GM19035 (cell line): ENCODE results near the gene CXCL14.

ENCODE experiments used
- ATAC-seq: cut with Tn5 transposase; IDR thresholded peaks from one replicate; pipeline ENCODE4 v1.9.1; 2021; ENCODE audit not compliant: unreplicated experiment

Gene CXCL14

GRCh38 chr5:135568923-135569360 is 9.8 kb downstream of the CXCL14 start:
- no peak for ATAC-seq

DNA sequence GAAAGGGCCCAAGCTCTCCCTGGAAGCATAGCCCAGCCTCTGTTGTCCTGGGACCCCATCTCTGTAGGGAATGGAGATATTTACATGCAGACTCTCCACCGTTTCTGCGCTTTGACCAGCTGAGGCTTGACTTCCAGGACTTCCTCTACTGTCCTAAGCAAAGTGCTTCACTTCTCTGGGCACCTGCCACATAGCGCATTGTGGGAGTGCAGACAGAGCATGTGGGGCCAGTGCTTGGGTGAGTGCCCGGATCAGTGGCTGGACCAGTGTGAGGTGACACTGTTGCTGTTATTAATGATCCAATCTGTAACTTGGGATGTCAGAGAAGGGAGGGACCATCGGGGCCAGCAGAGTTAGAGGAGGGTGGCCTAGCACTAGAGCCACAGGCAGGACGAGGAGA is 10.5 kb downstream of the CXCL14 start:
- no peak for ATAC-seq

DNA sequence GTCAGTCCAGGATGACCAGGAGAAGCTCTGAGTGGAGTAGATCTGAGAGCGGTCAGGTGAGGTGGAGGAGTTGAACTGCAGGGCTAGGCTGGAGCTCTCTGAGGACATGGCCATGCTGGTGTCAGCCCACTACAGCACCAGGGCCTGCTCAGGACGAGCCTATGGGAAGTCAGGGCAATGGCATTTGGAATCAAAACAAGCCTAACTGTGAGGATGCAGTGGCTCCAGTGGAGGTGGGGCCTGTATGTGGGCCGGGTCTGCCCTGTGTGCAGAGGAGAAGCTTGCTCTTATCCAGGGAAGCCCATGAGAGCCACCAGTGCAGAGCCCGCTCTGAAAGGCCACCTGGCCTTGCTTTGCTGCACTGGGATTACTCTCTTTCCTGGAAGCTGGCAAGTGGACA is 11.1 kb downstream of the CXCL14 start:
- no peak for ATAC-seq

DNA sequence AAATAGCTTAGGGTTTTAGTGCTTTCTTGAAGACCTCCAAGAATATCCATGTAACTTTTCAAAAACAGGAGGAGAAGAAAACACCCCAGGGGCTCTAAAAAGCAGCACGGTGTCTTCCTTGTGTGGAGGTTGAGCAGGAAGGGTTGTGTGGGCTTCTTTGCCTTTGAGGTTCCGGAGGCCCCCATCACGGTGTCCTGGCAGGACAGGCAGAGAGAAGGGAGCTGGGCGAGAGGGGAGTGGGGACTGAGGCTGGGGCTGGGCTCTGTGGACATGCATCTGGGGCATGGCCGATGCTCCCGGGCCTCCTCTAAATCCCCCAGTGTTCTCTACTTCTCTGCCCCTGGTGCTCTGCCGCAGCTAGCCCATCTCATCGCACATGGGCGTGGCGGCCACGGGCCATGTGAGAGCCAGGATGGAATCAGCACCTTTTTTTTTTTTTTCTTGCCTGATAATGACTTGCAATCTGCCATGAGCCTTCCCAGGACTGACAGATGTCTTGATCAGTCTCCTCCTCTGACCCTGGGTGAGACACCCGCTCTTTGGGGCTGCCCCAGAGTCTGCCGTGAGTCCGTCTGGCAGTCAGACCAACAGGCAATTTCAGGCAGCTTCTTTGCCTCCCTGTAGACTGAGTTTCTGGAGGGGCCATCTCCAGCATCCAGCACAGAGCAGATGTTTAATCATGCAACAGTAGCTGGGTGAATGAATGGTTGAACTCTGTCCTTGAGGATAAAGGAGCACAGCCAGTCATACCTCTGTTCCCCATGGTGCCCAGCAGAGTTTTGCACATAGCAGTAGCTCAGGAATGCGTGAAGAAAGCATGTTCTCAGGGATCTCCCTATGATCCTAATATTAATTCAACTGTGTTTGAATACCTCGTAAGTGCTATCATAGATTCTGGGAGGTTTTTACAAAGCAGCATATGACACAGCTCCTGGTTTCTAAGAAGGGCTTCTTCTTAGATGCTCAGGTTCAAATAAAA is 12.1 kb downstream of the CXCL14 start:
- ATAC-seq: no peak

DNA sequence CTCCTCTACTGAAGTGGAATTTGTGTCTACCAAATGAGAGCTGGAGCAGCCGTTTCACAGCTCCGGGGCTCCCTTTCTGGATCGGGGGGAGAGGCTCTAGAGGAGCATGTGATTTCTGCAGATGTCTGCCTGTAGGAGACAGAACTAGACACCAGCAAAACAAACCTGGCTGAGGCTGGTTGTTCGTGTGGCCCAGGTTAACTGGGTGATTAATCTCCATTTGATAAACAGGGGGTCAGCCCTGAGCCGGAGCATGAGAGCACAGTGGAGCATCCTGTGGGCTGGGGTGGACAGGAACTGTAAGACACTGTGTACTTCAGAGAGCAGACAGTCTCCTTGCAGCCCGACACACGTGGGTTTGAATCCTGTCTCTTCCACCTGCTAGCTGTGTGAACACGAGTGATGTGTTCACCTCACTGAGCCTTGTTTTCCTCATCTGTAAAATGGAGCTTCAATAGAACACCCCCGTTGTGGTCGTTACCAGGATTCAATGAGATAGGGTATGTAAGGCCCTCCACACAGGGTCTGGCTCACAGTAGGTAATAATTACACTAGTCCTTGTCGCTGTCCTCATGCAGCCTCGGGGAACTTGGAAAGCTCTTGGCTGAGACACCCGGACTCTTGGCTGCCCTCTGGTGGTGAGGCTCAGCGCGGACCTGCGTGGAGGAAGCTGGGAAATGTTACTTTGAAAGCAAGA is 12.9 kb downstream of the CXCL14 start:
- peak; percentile 60 for ATAC-seq

- ATAC-seq: no peak
Measured at GRCh38 chr5:135565266-135565665, 13.5 kb downstream of the CXCL14 start.

GRCh38 chr5:135564331-135564730 is 14.5 kb downstream of the CXCL14 start:
- no peak for ATAC-seq

DNA sequence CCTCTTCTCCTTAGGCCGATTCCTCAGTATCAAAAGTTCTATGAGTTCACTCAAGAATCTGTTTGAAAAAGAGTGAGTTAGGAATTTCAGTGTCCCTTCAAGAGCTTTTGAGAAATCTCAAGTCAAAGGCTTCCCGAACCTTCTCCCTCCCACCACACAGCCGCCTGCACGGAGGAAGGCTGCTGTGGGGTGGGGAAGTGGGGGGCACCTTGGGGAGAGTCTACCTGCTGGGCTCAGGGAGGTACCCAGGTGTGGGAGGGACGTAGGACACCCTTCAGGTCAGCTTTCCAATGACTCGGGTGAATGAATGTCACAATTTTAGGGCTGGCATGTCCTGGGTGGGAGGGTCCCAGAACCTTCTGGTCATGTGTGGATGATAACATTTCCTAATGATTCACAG is 17.5 kb downstream of the CXCL14 start:
- ATAC-seq: no peak

GRCh38 chr5:135560858-135561257 is 17.9 kb downstream of the CXCL14 start:
- ATAC-seq: peak; percentile 95

- ATAC-seq: no peak
Measured at GRCh38 chr5:135559354-135559753, 19.4 kb downstream of the CXCL14 start.

DNA sequence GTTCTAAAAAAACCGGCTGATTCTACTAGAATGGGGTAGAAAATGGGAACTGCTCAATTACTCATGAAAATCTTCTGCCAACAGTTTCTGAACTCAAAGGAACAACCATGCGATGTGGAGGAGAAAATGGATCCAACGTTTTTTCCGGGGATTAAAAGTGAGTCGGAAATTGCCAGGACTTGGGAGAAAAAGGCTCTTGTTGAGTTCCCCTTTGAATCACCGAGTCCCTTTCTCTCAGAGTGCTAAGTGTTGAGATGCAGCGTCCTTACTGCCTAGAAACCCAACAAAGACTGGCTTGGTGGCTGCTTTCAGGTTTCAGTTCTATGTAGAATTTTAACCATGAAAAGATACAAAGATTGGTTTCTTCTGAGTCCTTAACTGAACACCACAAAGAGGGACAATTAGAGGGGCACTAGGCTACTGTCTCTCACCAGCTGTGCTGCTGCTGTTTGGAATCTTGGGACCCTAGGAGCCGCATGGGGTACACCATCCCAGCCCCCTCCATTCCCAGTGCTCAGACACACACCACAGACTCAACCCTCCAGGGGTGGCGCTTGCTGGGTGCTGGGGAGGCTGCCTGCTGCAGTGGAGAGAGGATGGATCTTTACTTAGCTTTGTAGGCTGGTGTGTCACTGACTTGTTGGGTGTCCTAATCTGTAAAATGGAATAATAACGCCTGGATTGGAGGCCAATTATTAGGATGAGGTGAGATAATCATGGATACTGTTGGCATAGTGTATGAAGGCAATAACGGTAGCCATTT is 21.5 kb downstream of the CXCL14 start:
- no peak for ATAC-seq

DNA sequence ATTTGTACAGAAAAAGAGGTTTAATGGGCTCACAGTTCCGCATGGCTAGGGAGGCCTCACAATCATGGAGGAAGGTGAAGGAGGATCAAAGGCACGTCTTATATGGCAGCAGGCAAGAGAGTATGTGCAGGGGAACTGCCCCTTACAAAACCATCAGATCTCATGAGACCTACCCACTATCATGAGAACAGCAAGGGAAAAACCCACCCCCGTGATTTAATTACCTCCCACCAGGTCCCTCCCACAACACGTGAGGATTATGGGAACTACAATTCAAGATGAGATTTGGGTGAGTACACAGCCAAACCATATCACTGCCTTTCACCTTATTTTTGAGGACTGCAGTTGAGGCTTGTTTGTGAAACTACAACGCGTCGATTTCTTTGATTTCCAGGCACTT is 22.2 kb downstream of the CXCL14 start:
- ATAC-seq: no peak

DNA sequence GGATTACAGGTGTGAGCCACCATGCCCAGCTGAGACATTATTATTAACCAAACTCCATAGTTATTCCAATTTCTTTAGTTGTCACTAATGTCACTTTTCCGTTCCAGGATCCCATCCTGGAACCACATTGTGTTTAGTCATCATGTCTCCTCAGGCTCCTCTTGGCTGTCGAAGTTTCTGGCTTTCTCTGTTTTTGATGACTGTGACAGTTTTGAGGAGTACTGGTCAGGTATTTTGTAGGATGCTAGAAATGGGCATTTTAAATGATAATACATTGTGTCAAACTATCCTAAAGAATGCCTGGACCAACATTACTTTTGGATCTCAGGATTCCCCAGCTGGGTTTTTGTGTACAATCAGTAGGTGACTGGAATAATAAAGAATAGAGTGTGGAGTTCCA is 23.3 kb downstream of the CXCL14 start:
- ATAC-seq: no peak

GRCh38 chr5:135553688-135554462 is 24.9 kb downstream of the CXCL14 start:
- ATAC-seq: no peak

DNA sequence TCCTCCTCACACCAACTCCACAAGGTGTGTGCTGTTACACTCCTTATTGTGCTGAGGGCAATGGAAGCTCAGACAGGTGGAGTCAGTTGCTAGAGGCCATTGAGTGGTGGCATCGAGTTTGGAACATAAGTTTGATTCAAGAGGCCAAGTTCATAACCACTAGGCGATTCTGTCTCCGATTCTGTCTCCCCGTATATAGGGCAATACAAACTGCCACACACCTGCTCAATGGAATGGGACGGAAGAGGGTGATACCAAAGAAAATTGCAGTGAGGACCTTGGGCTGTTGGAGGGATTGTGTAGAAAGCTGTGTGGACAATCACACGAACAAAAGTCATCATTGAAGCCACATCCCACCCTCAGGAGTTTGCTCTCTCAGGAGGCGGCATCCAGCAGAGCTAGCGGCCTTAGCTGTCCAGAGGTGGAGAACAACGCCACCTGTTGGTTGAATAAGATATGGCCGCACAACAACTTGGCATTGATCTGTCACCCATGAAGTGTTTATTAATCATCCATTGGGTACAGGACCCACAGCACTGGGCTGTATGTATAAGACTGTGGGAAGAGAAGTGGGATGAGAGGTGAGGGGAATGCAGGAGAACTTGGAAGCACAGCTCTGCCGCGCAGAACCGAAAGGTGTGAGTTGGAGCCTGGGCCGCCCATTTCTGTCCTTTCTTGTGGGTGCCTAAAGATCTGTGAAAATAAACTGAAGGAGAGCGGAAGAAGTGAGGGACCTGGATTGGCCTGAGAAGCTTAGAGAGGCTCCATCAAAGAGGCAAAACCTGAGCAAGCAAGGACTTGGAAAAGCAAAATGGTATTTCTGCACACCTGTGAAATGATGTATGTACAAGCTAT is 27.0 kb downstream of the CXCL14 start:
- peak; percentile 84 for ATAC-seq

- ATAC-seq: no peak
Measured at GRCh38 chr5:135549413-135549812, 29.4 kb downstream of the CXCL14 start.

- ATAC-seq: no peak
Measured at GRCh38 chr5:135547590-135548254, 31.1 kb downstream of the CXCL14 start.

DNA sequence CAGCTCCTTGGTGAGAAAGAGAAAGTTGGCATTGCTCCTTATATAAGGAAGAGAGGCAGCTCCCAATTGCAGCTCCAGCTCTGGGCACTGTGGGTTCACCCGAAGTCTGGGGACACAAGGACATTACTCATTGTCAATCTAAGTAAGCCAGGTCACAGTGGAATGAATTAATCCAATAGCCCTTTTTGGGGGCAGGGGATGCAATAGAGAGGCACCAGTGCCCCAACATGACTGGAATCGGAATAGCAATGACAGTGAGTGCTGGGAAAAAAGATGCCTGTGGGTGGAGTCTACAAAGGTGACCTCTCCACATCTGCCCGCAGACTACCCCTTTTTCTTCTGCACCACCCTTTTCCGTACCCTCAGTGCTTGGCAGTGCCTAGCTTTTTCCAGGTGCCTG is 31.9 kb downstream of the CXCL14 start:
- no peak for ATAC-seq

DNA sequence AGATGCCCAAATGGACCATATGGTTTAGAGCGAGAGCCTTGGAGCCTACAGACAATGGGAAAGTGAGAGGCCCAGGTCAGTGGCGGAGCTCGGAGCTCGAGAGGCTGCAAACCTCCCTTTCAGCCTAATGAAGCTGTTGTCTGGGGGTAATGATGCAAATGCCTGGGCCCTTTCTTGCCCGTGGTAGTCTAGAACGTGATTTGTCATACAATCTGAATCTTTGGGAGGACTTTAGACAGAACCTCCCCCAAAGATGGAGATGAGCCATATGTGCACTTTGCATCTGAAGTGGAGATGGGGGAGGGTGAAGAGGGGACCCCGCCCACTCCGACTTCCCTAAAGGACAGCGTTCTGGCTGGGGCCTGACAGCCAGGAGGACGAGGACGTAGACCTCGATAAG is 32.7 kb downstream of the CXCL14 start:
- no peak for ATAC-seq
